NCI-H748 (cell line): ENCODE data around the gene VCAN.

Experiments
- DNase-seq: peaks from one replicate; lab custom pipeline; 2025; ENCODE audit not compliant: unreplicated experiment; lab: John Stamatoyannopoulos, UW

VCAN gene

DNA sequence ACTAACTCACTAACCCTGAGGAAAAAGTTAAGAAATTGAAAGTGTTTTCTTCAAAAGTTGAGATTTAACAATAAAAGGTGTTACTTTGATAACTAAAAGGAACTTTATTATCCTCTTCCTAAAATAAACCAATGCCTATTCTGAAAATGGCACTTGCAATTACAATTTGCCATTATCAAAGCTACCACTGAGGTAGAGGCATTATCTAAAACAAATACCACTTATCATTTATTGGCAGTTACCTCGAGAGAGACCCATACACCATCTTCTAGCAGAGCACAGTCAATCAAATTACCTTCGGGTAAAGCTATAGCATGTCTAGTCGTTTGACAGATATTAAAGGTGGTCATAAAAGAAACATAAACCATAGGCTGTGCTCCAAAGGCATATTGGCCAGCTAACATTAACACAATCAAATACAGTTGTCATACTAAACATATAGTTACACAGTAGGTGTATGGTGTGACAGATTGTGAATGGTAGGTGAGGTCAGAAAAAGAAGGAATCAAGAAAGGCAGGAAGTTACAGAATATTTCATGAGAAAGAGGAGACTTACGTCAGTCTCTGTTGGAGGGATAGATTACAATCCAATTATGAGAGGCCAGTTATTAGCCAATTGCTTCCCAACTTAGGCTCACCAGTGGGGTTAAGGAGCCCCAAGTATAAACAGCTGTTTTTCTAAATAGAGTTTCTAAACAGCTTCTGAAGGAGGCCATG, 56.3 kb downstream of the VCAN start:
- no peak for DNase-seq

DNA sequence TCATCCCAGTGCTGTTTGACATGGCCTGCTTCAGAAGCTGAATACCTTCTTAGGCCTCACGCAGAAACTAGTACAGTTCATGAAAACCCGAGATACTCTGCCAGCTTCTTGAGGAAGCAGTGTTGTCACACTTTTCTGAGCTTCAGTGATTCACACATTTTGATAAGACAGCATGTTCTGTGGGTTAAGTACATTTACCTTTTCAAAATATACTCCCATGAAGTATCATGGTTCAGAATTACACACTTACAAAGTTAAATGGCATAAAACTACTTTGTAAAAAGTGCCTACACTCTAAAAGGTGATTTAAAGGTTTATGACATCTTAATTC, 56.9 kb downstream of the VCAN start:
- no peak for DNase-seq

DNA sequence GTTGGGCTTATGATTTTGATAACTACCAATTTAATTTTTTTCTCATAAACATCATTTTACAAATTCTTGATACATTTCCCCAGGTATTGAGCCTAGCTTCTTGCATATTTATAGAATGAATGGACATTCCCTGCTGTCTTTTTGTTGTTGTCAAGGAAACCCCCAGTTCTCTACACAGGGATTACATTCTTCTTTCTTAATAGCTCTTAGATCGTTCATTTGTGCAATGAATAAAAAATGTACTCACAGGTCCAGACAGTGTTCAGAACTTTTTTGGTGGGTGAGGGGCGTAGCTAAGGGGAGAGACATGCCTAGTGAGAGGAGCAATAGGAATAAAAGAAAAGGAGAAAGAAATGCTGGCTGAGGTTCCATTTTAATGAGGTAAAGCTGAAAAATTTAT, 58.6 kb downstream of the VCAN start:
- DNase-seq: no peak

DNA sequence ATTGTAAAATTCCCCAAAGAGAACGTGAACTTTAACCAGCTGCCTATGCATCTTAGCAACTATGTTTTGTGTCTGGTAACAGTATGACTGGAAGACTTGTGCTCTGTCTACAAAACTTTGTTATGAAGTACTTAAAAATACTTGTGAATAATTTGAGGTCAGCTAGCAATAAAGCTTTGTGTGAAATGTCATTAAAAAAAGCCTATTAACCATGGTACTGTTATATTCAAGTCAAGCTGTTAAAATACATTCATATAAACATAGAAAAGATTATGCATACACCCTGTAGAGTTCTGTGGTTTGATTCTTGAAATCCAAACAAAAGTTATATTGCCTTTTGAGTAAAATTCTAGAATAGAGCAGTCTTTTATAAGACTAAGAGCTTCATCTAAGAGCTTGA, 60.1 kb downstream of the VCAN start:
- no peak for DNase-seq

DNA sequence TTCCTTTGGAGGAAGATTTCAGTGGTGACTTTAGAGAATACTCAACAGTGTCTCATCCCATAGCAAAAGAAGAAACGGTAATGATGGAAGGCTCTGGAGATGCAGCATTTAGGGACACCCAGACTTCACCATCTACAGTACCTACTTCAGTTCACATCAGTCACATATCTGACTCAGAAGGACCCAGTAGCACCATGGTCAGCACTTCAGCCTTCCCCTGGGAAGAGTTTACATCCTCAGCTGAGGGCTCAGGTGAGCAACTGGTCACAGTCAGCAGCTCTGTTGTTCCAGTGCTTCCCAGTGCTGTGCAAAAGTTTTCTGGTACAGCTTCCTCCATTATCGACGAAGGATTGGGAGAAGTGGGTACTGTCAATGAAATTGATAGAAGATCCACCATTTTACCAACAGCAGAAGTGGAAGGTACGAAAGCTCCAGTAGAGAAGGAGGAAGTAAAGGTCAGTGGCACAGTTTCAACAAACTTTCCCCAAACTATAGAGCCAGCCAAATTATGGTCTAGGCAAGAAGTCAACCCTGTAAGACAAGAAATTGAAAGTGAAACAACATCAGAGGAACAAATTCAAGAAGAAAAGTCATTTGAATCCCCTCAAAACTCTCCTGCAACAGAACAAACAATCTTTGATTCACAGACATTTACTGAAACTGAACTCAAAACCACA, 67.4 kb downstream of the VCAN start:
- DNase-seq: no peak

DNA sequence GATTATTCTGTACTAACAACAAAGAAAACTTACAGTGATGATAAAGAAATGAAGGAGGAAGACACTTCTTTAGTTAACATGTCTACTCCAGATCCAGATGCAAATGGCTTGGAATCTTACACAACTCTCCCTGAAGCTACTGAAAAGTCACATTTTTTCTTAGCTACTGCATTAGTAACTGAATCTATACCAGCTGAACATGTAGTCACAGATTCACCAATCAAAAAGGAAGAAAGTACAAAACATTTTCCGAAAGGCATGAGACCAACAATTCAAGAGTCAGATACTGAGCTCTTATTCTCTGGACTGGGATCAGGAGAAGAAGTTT, 67.9 kb downstream of the VCAN start:
- DNase-seq: no peak

DNA sequence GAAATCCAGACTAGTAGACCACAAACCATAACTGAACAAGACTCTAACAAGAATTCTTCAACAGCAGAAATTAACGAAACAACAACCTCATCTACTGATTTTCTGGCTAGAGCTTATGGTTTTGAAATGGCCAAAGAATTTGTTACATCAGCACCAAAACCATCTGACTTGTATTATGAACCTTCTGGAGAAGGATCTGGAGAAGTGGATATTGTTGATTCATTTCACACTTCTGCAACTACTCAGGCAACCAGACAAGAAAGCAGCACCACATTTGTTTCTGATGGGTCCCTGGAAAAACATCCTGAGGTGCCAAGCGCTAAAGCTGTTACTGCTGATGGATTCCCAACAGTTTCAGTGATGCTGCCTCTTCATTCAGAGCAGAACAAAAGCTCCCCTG, 68.6 kb downstream of the VCAN start:
- DNase-seq: no peak

DNA sequence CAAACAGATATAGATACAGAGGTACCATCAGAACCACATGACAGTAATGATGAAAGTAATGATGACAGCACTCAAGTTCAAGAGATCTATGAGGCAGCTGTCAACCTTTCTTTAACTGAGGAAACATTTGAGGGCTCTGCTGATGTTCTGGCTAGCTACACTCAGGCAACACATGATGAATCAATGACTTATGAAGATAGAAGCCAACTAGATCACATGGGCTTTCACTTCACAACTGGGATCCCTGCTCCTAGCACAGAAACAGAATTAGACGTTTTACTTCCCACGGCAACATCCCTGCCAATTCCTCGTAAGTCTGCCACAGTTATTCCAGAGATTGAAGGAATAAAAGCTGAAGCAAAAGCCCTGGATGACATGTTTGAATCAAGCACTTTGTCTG, 69.2 kb downstream of the VCAN start:
- no peak for DNase-seq

DNA sequence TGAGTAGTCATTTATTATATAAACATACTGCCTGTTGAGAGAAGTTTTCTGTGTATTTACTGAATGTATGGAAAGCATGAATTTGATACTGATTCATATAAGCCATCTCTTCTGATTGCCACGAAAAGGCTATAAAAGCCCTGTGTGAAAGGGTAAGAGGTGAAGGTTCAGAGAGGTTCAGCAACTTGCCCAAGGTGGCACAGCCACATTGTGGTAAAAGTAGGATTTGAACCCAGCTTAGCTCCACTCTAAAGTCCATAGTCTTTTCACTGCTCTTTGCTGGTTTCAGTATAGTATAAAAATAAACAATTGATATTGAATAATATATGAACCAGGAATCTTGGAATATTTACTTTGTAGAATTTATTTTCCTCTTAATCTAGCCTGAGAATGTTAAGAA, 71.3 kb downstream of the VCAN start:
- no peak for DNase-seq

DNA sequence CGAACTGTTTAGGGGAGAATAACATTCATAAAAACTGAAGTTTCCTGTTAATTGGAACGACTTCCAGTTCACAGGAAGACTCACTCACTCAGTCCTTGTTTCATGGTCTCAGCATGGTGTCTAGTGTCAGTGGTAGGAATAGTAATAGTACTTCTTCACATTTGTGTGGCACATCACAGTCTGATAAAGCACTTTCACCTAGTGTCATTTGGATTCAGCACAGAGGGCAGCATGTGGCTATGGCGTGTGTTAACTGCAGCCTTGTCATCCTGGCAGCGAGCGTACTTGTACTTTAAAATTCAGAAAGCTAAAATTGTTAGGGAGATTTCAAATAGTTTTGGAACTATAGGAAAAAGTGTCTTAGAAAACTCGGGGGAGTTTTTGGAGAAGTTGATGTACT, 72.4 kb downstream of the VCAN start:
- DNase-seq: no peak

DNA sequence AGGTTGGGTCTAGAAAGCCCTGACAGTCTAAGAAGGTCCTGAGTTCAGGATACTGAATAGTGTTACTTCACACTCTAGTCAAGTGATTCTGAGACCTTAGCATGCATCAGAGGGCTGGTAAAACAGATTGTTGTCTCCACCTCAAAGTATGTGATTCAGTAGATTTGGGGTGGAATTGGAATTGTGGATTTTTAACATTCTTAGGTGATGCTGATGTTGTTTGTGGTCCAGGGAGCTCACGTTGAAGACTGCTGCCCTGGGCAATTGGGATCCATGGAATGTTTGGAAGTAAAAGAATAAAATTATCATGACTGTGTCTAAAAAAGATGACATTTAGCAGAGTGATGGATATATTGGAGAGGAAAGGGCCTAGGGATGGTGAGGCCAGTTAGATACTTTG, 75.6 kb downstream of the VCAN start:
- no peak for DNase-seq

DNA sequence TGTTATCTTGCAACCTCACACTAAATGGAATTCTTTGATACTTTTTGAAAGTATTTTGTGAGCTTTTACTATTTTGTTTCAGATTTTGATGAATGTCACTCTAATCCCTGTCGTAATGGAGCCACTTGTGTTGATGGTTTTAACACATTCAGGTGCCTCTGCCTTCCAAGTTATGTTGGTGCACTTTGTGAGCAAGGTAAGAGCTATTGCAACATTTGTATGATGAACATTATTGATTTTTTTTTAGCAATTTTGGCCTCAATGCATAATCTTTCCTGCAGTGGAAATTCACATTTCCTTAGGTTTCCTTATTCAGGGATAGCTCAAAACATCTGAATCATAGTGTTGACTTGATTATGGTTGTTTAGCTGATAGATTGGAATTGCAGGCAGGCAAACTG, 76.3 kb downstream of the VCAN start:
- no peak for DNase-seq

DNA sequence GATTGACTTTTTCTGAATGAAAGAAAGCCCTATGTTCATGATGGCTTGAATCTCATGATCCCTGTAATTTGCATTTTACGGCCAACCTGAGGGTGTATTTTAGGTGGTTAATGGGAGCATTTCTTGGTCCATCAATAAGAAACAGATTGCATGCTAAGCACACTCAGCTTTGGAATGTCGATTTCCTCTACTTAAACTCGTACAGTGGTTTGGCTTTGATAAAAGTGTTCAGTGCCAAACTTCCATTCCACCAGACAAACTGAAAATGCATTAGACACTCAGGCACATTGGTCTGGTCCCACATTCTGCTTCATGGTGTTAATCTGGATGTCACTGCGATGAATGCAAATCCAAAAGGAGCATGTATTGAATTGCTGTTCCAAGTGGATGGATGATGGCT, 77.0 kb downstream of the VCAN start:
- no peak for DNase-seq

DNA sequence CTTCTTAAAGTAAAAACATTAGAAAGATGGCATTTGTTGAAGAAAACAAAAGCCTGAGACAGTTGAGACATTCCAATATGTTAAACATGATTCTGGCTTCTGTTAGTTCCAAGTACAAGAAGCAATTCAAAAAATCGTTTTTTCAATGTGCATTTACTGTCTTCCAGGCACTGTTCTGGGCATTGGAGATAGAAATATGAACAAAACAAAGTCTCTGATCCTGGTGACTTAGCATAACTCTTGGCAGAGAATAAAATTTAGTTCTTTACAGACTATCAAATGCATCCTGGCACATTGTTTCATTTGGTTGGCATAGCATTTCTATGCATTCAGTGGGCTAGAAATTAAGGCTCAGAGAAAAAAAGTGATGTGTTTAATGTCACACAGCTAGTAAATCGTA, 77.5 kb downstream of the VCAN start:
- DNase-seq: no peak

DNA sequence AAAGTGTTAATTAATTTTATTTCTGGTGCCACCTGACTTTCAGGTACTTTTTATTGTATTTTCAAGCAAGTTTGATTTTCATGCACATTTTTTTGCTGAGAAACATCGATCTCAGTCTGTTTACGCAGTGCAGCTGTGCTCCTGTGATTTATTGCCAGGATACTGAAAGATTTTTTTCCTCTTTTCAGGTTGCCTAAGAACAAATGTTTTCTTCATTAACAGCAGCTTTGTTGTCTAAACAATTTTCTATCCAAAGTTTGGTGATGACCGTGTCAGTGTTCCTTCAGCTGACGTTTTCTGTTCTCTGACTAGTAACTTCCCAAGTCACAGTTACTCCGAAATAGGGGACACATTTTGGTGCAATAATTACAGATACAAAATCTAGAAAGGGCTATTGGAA, 78.1 kb downstream of the VCAN start:
- DNase-seq: no peak

DNA sequence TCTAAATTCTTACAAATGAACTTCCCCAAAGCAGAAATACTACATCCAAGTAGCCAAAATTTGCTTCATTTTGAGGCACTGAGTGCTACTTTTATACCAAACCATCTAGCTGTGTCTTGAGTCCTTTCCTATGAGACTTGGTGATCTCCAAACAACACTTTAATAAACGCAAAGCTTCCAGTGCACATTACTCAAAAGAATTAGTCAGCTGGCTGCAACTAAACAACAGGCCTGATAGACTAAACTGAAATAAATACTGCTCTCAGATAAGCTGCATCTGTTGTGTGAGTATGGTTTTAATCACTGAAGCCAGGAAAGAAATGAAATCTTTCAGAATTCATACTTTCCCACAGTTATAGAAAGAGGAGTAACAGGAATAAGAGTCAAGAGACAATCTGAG, 80.3 kb downstream of the VCAN start:
- no peak for DNase-seq

DNA sequence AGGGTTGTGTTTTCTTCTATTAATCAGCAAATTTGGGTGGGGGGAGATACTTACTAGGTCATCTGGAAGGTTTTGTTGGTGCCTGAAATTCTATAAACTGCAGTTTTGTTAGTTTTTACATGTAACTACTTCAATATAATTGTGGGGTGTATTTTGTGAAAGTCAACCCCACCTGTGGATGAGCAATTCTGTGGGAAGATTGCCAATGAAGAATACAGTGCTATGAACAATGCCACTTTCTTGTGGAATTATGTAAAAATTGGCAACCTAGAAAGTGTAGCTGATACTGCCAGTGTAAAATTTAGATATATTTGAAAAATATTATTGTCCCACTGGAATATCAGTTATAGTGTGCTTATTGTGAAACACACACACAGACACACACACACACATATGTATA, 80.7 kb downstream of the VCAN start:
- no peak for DNase-seq

DNA sequence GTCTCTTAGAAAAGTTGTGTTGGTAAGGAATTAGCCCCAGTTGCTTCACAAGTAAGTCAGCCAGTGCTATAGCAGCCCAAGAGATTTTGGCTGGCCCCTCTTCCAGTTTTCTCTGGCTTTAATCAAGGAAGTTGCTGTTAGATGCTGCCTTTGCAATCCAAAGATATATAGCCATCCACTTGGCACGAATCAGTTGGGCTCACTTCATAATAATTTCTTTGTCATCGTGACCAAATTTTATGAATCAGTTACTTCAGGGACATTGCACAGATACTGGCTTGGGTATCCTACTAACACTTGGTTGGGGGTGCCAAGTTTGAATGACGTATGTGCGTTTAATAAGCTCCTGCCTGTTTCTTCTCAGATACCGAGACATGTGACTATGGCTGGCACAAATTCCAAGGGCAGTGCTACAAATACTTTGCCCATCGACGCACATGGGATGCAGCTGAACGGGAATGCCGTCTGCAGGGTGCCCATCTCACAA, 81.5 kb downstream of the VCAN start:
- no peak for DNase-seq

DNA sequence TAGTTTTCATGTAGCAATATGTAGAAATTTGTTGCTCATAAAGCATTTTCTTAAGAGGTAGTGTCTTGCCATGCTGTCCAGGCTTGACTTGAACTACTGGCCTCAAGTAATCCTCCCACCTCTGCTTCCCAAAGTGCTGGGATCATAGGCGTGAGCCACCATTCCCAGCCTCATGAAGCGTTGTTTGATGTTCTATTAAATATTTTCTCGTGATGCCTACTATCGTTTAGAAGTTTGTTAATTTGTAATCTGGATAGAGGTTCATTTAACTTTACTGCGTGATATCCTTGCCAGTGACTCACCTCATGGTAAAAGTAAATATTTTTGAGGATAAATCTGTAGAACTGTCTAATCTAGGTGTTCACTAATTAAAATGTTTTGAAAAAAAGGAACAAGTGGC, 82.6 kb downstream of the VCAN start:
- DNase-seq: no peak

DNA sequence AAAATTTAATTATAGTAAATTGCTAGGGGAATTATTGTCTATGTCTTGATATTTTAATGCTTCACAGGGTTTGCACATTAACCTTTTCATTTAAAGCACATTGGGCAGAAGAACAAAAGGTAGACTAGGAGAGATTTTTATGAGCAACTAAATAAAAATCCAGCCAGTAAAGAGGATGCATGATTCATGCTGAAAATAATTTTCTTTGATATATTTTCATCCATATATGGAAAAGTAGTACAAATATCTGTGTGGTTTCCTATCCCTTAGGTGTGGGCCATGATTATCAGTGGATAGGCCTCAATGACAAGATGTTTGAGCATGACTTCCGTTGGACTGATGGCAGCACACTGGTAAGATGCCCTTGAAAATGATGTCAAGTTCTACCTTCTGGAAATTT, 83.1 kb downstream of the VCAN start:
- no peak for DNase-seq

DNA sequence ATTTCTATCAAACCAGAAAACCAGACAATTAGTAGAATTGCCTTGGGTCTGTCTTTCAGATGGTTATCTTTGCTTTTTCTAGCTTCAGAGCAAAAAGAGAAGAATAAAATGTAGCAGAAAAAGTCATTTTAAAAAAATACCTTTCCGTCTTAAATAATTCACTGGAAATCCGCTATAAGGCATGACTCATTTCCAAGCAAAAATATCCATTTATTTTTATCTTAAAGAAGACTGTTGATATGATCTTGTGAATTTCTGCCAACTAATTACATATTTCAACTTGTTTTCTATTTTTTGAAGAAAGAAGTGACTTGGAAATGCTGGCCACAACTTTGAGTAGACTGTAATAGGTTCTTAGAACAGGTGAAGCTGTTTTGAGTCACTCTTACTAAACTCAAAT, 83.7 kb downstream of the VCAN start:
- DNase-seq: no peak

DNA sequence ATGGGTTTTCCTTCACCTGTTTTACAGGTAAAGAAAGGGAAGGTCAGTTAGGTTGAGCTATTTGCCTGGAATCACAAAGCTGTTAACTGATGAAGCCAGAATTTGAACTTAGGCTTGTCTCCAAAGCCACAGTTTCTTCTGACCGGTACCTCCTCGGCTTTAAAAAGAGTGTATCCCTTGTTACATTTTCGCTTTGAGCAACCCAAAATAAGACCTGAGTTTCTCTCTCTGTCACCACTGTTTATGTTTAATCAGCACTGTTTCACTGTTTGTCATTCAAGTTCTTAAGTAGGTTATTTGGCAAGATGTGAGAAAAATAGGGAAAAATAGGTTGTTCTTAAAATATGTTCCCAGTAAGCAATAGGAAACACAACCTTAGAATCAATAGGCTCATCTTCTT, 84.6 kb downstream of the VCAN start:
- no peak for DNase-seq

DNA sequence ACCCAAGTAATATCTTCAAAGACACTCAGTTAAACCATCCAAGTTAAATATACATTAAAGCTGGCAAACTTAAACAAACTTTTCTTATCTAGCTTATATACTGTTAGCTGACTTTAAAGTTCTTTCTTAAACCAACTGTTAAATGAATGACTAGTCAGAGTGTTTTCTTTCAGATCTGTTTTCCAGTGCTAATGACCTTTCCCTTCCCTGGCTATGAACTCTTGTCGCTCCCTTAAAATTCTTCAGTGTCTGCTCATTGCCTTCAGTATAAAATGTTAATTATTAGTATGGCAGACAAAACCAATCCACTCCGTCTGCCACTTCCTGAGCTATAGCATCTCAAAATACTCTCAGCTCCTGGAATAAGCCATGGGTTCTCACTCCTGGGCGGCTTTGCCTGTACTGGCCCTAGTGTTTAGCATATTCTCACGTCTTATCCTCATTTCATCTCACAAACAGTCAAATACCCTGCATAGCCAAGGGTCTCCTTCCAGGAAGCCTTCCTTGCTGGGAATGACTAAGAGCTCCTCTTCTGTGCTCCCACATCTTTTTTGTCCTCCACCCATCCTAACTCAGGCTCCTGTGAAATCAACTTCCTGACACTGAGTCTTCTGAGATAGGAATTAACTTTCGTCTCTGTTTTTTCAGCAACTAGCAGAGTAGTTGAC, 87.7 kb downstream of the VCAN start:
- no peak for DNase-seq
